Fibroblast of gingiva (primary cell): ENCODE measurements around the gene ERGIC2.

Experiments
- DNase-seq: peaks from one replicate; pipeline ENCODE4 v3.0.0-alpha.2; 2011; ENCODE audit warnings: low read depth

Gene ERGIC2

GRCh38 chr12:29374913-29375312 is 6.1 kb downstream of the ERGIC2 start:
- DNase-seq: no peak

- DNase-seq: no peak
Observed at GRCh38 chr12:29374012-29374411, 7.0 kb downstream of the ERGIC2 start.

- no peak for DNase-seq
Observed at GRCh38 chr12:29365091-29365490, 15.9 kb downstream of the ERGIC2 start.

GRCh38 chr12:29354954-29355353 is 26.0 kb downstream of the ERGIC2 start:
- DNase-seq: no peak

- peak; percentile 51 for DNase-seq
Observed at GRCh38 chr12:29350080-29350479, 30.9 kb downstream of the ERGIC2 start.

GRCh38 chr12:29346769-29347421 is 34.1 kb downstream of the ERGIC2 start:
- DNase-seq: no peak

- no peak for DNase-seq
Observed at GRCh38 chr12:29343022-29343799, 37.8 kb downstream of the ERGIC2 start.

GRCh38 chr12:29337325-29337724 is 43.6 kb downstream of the ERGIC2 start:
- no peak for DNase-seq

GRCh38 chr12:29334937-29335336 is 46.0 kb downstream of the ERGIC2 start:
- DNase-seq: peak; percentile 2

- DNase-seq: no peak
Observed at GRCh38 chr12:29333178-29333577, 47.8 kb downstream of the ERGIC2 start.

GRCh38 chr12:29329411-29329810 is 51.6 kb downstream of the ERGIC2 start:
- DNase-seq: no peak

GRCh38 chr12:29322157-29322556 is 58.8 kb downstream of the ERGIC2 start:
- no peak for DNase-seq

- peak; percentile 44 for DNase-seq
Observed at GRCh38 chr12:29320295-29321085, 60.5 kb downstream of the ERGIC2 start.

- peak; percentile 69 for DNase-seq
Observed at GRCh38 chr12:29317556-29318363, 63.2 kb downstream of the ERGIC2 start.

- DNase-seq: no peak
Observed at GRCh38 chr12:29316752-29317151, 64.2 kb downstream of the ERGIC2 start.

- DNase-seq: no peak
Observed at GRCh38 chr12:29314416-29314815, 66.6 kb downstream of the ERGIC2 start.

GRCh38 chr12:29310899-29311298 is 70.1 kb downstream of the ERGIC2 start:
- DNase-seq: no peak

- DNase-seq: peak; percentile 12
Observed at GRCh38 chr12:29309320-29309902, 71.6 kb downstream of the ERGIC2 start.

- DNase-seq: no peak
Observed at GRCh38 chr12:29306682-29307081, 74.3 kb downstream of the ERGIC2 start.

GRCh38 chr12:29306266-29306665 is 74.7 kb downstream of the ERGIC2 start:
- DNase-seq: no peak

GRCh38 chr12:29304388-29304787 is 76.6 kb downstream of the ERGIC2 start:
- no peak for DNase-seq

- DNase-seq: no peak
Observed at GRCh38 chr12:29301114-29301513, 79.9 kb downstream of the ERGIC2 start.
